ENCODE measurements around the gene UBTD1.

- TF ChIP-seq POLR2AphosphoS5 (IDR thresholded peaks at IDR 0.05; ENCODE audit: low read depth, low read length) (no peak), TAF1 (IDR thresholded peaks at IDR 0.05; ENCODE audit: low read depth, low read length) (no peak), POLR2A (IDR thresholded peaks at IDR 0.05; ENCODE audit: low read depth, low read length) (no peak), POU2F2 (IDR thresholded peaks at IDR 0.05; ENCODE audit: low read depth, low read length) (no peak), SPI1 (IDR thresholded peaks at IDR 0.05; ENCODE audit: low read depth, low read length) (no peak), PAX5 (IDR thresholded peaks at IDR 0.05; ENCODE audit: insufficient read depth, low read length, severe bottlenecking) (no peak)
Observed at GRCh38 chr10:97590748-97591495, 92.2 kb downstream of the UBTD1 start.
